HEK293 (cell line): ENCODE measurements around the gene VAT1.

Experiments
- HOXA7 ChIP-seq: sonication (generic); formaldehyde crosslinking; IDR thresholded peaks from 2 replicates; pipeline ENCODE4 v1.8.1; 2022; ENCODE audit warnings: missing genetic modification reagents, borderline replicate concordance
- PRDM2 ChIP-seq: fragments of 450-650 bp; formaldehyde crosslinking; IDR thresholded peaks from 2 replicates; pipeline ENCODE4 v1.5.1; 2016; ENCODE audit warnings: missing biosample characterization, missing genetic modification characterization, borderline replicate concordance
- ZBTB7A ChIP-seq: fragments of 450-650 bp; formaldehyde crosslinking; IDR thresholded peaks from 2 replicates; pipeline ENCODE4 v1.5.1; 2016; ENCODE audit warnings: low read depth, missing biosample characterization, missing genetic modification characterization
- ZNF777 ChIP-seq: fragments of 450-650 bp; formaldehyde crosslinking; IDR thresholded peaks from 2 replicates; pipeline ENCODE4 v1.5.1; 2017; ENCODE audit warnings: missing biosample characterization, missing genetic modification characterization, borderline replicate concordance

GRCh38 chr17:43024407-43025289, 2.5 kb upstream of the VAT1 start, which contains the start of gene RND2:
- TF ChIP-seq PRDM2 (tag by site-specific recombination) = no peak
- no peak for TF ChIP-seq HOXA7 (CRISPR knock-in tag)
- no peak for TF ChIP-seq ZNF777 (tag by site-specific recombination)
- TF ChIP-seq ZBTB7A (tag by site-specific recombination) = 0 out of 2 replicates have a peak, but pooled peaks have one; percentile 38
